BLaER1 treated with 17β-estradiol and CSF1 and Interleukin-3, amounts not matched to agents 10 nM and 100 nM (cell line): ENCODE results near the gene TMEM145.
A peak's percentile ranks its signal among the peaks of the same experiment; 100 is the strongest.

Experiments used
- H3K27ac ChIP-seq, 11 experiments: shearing (Covaris generic); formaldehyde crosslinking; 2 replicates each; pipeline ENCODE4 v1.8.1; 2022
- H3K27me3 ChIP-seq, 11 experiments: shearing (Covaris generic); formaldehyde crosslinking; 2 replicates each; pipeline ENCODE4 v1.8.1; 2022
- H3K36me3 ChIP-seq, 11 experiments: shearing (Covaris generic); formaldehyde crosslinking; 2 replicates each; pipeline ENCODE4 v1.8.1; 2022
- H3K4me1 ChIP-seq, 10 experiments: shearing (Covaris generic); formaldehyde crosslinking; 2 replicates each; pipeline ENCODE4 v1.8.1; 2022
- H3K4me2 ChIP-seq, 11 experiments: shearing (Covaris generic); formaldehyde crosslinking; 2 replicates each; pipeline ENCODE4 v1.8.1; 2022
- H3K4me3 ChIP-seq, 10 experiments: shearing (Covaris generic); formaldehyde crosslinking; 2 replicates each; pipeline ENCODE4 v1.8.1; 2022
- H3K9ac ChIP-seq, 11 experiments: shearing (Covaris generic); formaldehyde crosslinking; 2 replicates each; pipeline ENCODE4 v1.8.1; 2022
- H3K9me3 ChIP-seq, 11 experiments: shearing (Covaris generic); formaldehyde crosslinking; replicated peaks in 1 of 11; 2 replicates each; pipeline ENCODE4 v1.8.1; 2022
- H4K20me1 ChIP-seq, 11 experiments: shearing (Covaris generic); formaldehyde crosslinking; 2 replicates each; pipeline ENCODE4 v1.8.1; 2022
- Cebpa-rat ChIP-seq, 11 experiments: shearing (Covaris generic); IDR thresholded peaks; 2 replicates each; pipeline ENCODE4 v1.8.1; 2022

TMEM145 gene

GRCh38 chr19:42368765-42369164 lies 55.7 kb downstream of the TMEM145 start:
- Histone ChIP-seq H4K20me1 (no peaks in the 10 kb centered on the region), H3K36me3 (peaks cover 0 to 28% (median 13%) of the 10 kb centered on the region in 11 experiments; a peak in 14 of 22 replicates), H3K4me1 (peaks cover 46 to 66% (median 52%) of the 10 kb centered on the region in 10 experiments), H3K4me2 (no peak overlapping the region), H3K4me3 (no peak overlapping the region), H3K27ac (no peak overlapping the region), H3K27me3 (no peaks in the 10 kb centered on the region), H3K9me3 (peaks cover 0 to 9% (median 8%) of the 10 kb centered on the region in 11 experiments; a peak in 15 of 22 replicates), H3K9ac (no peak overlapping the region)
- TF ChIP-seq Cebpa-rat (IDR thresholded peaks at IDR 0.05): no peak

DNA sequence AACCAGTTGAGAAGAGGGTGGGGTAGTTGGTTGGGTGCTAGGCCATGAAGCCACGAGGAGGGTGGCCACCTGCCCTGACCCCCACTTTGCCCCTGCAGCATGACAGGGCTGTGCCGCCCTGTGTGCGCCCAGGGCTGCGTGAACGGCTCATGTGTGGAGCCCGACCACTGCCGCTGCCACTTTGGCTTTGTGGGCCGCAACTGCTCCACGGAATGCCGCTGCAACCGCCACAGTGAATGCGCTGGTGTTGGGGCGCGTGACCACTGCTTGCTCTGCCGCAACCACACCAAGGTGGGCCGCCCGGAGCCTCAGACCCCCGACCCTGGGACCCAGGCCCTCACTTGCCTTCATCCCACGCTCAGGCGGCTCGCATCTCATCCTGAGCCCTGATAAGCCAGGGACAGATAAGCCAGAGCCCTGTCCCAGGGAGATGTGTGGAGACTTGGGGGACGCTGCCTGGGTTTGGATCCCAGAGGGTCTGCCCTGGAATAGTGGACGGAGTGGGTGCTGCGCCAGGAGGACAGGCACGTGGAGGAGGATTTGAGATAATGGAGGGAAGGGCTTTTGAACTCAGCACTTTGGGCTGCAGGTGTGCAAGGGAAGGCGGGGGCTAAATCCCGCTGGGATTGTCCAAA lies 56.4 kb downstream of the TMEM145 start:
- H3K4me1 ChIP-seq: peaks cover 38 to 58% (median 44%) of the 10 kb centered on the region in 10 experiments
- H3K4me2 ChIP-seq: peak overlapping the region in 7 of 11 experiments; percentile 7 to 89 (median 72); a peak in 10 of 22 replicates
- H3K27me3 ChIP-seq: no peaks in the 10 kb centered on the region
- no peaks in the 10 kb centered on the region for H4K20me1 ChIP-seq
- no peak for TF ChIP-seq Cebpa-rat (IDR thresholded peaks at IDR 0.05)
- H3K4me3 ChIP-seq: no peak overlapping the region
- H3K9me3 ChIP-seq: peaks cover 0 to 1% (median under 1%) of the 10 kb centered on the region in 11 experiments; a peak in 10 of 22 replicates
- peak overlapping the region in 3 of 11 experiments; percentile 35 to 62 (median 38); a peak in 3 of 22 replicates for H3K9ac ChIP-seq
- H3K36me3 ChIP-seq: peaks cover 0 to 25% (median 8%) of the 10 kb centered on the region in 11 experiments; a peak in 17 of 22 replicates
- H3K27ac ChIP-seq: peak overlapping the region in 5 of 11 experiments; percentile 53 to 68 (median 63); a peak in 6 of 22 replicates

- no peak overlapping the region for H3K4me3 ChIP-seq
- peaks cover 32 to 52% (median 39%) of the 10 kb centered on the region in 10 experiments for H3K4me1 ChIP-seq
- H3K36me3 ChIP-seq: peaks cover under 1 to 27% (median 14%) of the 10 kb centered on the region in 11 experiments; a peak in 15 of 22 replicates
- TF ChIP-seq Cebpa-rat (IDR thresholded peaks at IDR 0.05): no peak
- H3K27ac ChIP-seq: peak overlapping the region in 9 of 11 experiments; percentile 34 to 68 (median 53); a peak in 16 of 22 replicates
- peak overlapping the region in 10 of 11 experiments; percentile 18 to 89 (median 64); a peak in 17 of 22 replicates for H3K4me2 ChIP-seq
- no peaks in the 10 kb centered on the region; a peak in 1 of 22 replicates for H4K20me1 ChIP-seq
- peak overlapping the region in 6 of 11 experiments; percentile 26 to 62 (median 34); a peak in 9 of 22 replicates for H3K9ac ChIP-seq
- no peaks in the 10 kb centered on the region for H3K27me3 ChIP-seq
- no peaks in the 10 kb centered on the region; a peak in 1 of 22 replicates for H3K9me3 ChIP-seq
Observed at GRCh38 chr19:42370068-42370520, 57.0 kb downstream of the TMEM145 start.

DNA sequence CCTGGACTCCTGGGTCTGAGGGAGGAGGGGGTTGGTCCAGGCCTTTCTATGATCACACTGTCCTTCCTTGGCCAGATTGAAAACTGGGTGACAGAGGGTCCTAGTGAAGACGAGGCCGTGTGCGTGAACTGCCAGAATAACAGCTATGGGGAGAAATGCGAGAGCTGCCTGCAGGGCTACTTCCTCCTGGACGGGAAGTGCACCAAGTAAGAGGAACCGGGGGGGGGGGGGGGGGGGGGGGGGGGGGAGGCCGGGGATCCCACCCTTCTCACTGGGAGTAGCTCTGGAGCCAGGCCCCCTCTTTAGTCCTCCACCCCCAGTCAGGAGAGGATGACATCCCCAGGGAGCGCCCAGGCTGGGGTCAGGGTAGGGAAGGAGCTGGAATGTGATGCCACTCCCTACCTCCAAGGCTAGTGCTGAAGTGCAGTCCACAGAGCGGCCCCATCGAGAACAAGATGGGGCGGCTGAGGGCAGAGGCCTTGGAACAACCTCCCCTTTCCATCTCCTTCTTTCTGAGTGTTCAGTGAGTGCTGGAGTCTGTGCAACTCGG lies 57.6 kb downstream of the TMEM145 start:
- Histone ChIP-seq H3K4me2 (peak overlapping the region in 10 of 11 experiments; percentile 18 to 89 (median 64); a peak in 16 of 22 replicates), H3K9ac (peak overlapping the region in 6 of 11 experiments; percentile 26 to 62 (median 34); a peak in 9 of 22 replicates)

More for the DNA sequence above, 57.6 kb downstream of the TMEM145 start:
- Histone ChIP-seq H3K27me3 (no peaks in the 10 kb centered on the region), H3K9me3 (no peaks in the 10 kb centered on the region; a peak in 1 of 22 replicates), H3K4me1 (peaks cover 26 to 46% (median 32%) of the 10 kb centered on the region in 10 experiments), H3K27ac (peak overlapping the region in 9 of 11 experiments; percentile 34 to 68 (median 53); a peak in 16 of 22 replicates), H3K4me3 (no peak overlapping the region), H4K20me1 (no peaks in the 10 kb centered on the region; a peak in 1 of 22 replicates), H3K36me3 (peaks cover 4 to 33% (median 19%) of the 10 kb centered on the region in 11 experiments; a peak in 16 of 22 replicates)
- TF ChIP-seq Cebpa-rat (IDR thresholded peaks at IDR 0.05): no peak
